ENCODE measurements around the gene LSM11. TPM values are rescaled to one million over a fixed set of nuclear protein-coding genes. Genes with fewer than 3 reads are reported as not detected.
"Not testable (repeated sequence)": the region's sequence is repeated elsewhere in the genome, so short reads cannot be mapped to it uniquely, and the experiment has no call there.

LSM11 gene
- total RNA-seq, result 1 to 10 TPM; 1.8 to 4.3 (median 2.7) TPM

GRCh38 chr5:157743163-157744050 is at the start of gene LSM11:
LSM11 (plus strand) TSS chr5:157743712; CDS start chr5:157743751, 39 bp downstream.
- DNase-seq (ENCODE audit: low spot score) (peak; percentile 72), ATAC-seq (ENCODE audit: low FRiP score) (peak; percentile 99)
- TF ChIP-seq CTCF (IDR thresholded peaks at IDR 0.05), result peak in 2 of 3 donors; percentile 97 to 98

- ATAC-seq (ENCODE audit: low FRiP score); DNase-seq (ENCODE audit: low spot score): not testable (repeated sequence)
Observed at GRCh38 chr5:157693816-157694215, 49.7 kb upstream of the LSM11 start.

GRCh38 chr5:157696154-157696553 is 47.4 kb upstream of the LSM11 start:
- not testable (repeated sequence) for DNase-seq (ENCODE audit: low spot score); ATAC-seq (ENCODE audit: low FRiP score)

- ATAC-seq (ENCODE audit: low FRiP score); DNase-seq (ENCODE audit: low spot score): not testable (repeated sequence)
Observed at GRCh38 chr5:157698674-157699073, 44.8 kb upstream of the LSM11 start.

GRCh38 chr5:157703736-157704135 is 39.8 kb upstream of the LSM11 start:
- no peak for TF ChIP-seq CTCF (IDR thresholded peaks at IDR 0.05)
- DNase-seq (ENCODE audit: low spot score), result no peak
- ATAC-seq (ENCODE audit: low FRiP score), result no peak

- TF ChIP-seq CTCF (IDR thresholded peaks at IDR 0.05), result no peak
- ATAC-seq (ENCODE audit: low FRiP score), result no peak
- DNase-seq (ENCODE audit: low spot score), result no peak
Observed at GRCh38 chr5:157708866-157709265, 34.6 kb upstream of the LSM11 start.

GRCh38 chr5:157709346-157709745 is 34.2 kb upstream of the LSM11 start:
- ATAC-seq (ENCODE audit: low FRiP score) (no peak), DNase-seq (ENCODE audit: low spot score) (no peak)
- no peak for TF ChIP-seq CTCF (IDR thresholded peaks at IDR 0.05)

GRCh38 chr5:157710431-157710830 is 33.1 kb upstream of the LSM11 start:
- DNase-seq (ENCODE audit: low spot score) (no peak), ATAC-seq (ENCODE audit: low FRiP score) (no peak)
- no peak for TF ChIP-seq CTCF (IDR thresholded peaks at IDR 0.05)
